Psoas muscle (tissue), 8 donors: ENCODE data around the gene PTPRQ. TPM values are rescaled to one million over a fixed set of nuclear protein-coding genes. Genes with fewer than 3 reads are reported as not detected.
A peak's percentile ranks its signal among the peaks of the same experiment; 100 is the strongest.
"Not testable (repeated sequence)": the region's sequence is repeated elsewhere in the genome, so short reads cannot be mapped to it uniquely, and the experiment has no call there.

Source experiments
- ATAC-seq, 4 donors: fragments of 200-7000 bp; cut with Tn5 transposase; one replicate each; pipeline ENCODE4 v1.9.1; 2020; ENCODE audit warnings: moderate library complexity in 3 of 4, mild to moderate bottlenecking in 2 of 4
- DNase-seq, 2 donors: peaks; one replicate each; pipeline ENCODE4 v3.0.0-alpha.2; 2020
- H3K27ac ChIP-seq: fragments of 200-600 bp; one replicate; pipeline ENCODE4 v1.8.0; 2022
- H3K27me3 ChIP-seq, 3 donors: fragments of 200-600 bp in 1 of 3; one replicate each; pipeline versions ENCODE4 v1.6.1 to v1.8.0; 2013 to 2022; ENCODE audit warnings: low read length in 2 of 3, mild to moderate bottlenecking in 2 of 3, moderate library complexity in 1 of 3; ENCODE audit not compliant: insufficient read depth in 3 of 3
- H3K36me3 ChIP-seq, 2 donors: fragments of 200-600 bp in 1 of 2; one replicate each; pipeline versions ENCODE4 v1.6.1 to v1.8.0; 2013 to 2022; ENCODE audit warnings: low read depth in 1 of 2, mild to moderate bottlenecking in 1 of 2, moderate library complexity in 1 of 2; ENCODE audit not compliant: insufficient read depth in 1 of 2
- H3K4me1 ChIP-seq: fragments of 200-600 bp; one replicate; pipeline ENCODE4 v1.8.0; 2022
- H3K4me3 ChIP-seq: fragments of 200-600 bp; one replicate; pipeline ENCODE4 v1.8.0; 2022; ENCODE audit warnings: mild to moderate bottlenecking
- H3K9me3 ChIP-seq: fragments of 200-600 bp; one replicate; pipeline ENCODE4 v1.8.0; 2022
- WGBS, 3 donors: extraction: QIAGEN DNeasy Blood & Tissue Kit; methylation state at CpG; one replicate each; pipeline versions ENCODE4 v1.1.6 to v1.1.7; 2013; 5-methylcytosine and 5-hydroxymethylcytosine counted together
- intact Hi-C, 2 donors: fragments of 100-400 bp; cut with DNase I; formaldehyde crosslinking; loops; one replicate each; pipeline versions ENCODE4 v1.11.0 to v1.14.2; 2022
- polyA plus RNA-seq, 3 donors: library from polyadenylated mRNA; stranded (reverse); fragments of 200-250 nt; gene quantifications; one replicate each; pipeline ENCODE4 v1.2.3, GENCODE V29; 2013
- total RNA-seq, 4 donors: library from RNA; stranded (reverse); fragmentation: NEBNext Ultra II Directional in 2 of 4; extraction: Animal tissue kit (Norgen Biotek cat#: 25700) in 2 of 4; gene quantifications; one replicate each; pipeline versions ENCODE4 v1.2.1 to v1.2.4, GENCODE V29; 2021 to 2023
- TF ChIP-seq, protein P1 (sequence below): fragments of 200-600 bp; IDR thresholded peaks from one replicate; pipeline ENCODE4 v1.8.0; 2022; ENCODE audit warnings: antibody characterized with exemption
- donor health status: healthy with polysubstance abuse.
- donor health status: DM: no; HTN: no; CAD: no; lungs with moderate emphysema.
- donor health status: Bipolar disorder and iron deficiency.
- donor health status: healthy.
- donor health status: DM: yes; HTN: yes; CAD: no.
- donor health status: DM: no; HTN: no; CAD: no.
- donor health status: DM: no; HTN: no; CAD: no.
- donor health status: DM: yes; HTN: yes; CAD: no.

PTPRQ gene
- total and polyA plus RNA-seq, 7 donors = 0.04 to 1.8 (median 0.91) TPM

DNA sequence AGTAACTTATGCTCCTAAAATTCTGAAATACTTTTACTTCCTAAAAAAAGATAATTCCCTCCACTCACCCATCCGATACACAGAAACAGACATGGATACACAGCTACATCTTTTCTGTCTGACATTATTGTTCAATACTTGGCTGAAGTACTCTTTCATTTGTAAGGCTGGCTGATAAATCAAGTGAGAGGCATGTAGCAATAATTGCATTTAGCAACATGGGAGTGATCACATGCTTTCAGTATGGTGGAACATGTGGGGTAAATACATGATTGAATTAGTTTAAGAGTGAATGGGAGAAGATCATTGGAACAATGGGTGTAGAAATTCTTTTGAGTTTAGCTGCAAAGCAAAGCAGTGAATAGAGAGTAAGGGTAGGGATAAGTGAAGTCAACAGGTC is 25.6 kb downstream of the PTPRQ start:
- intact Hi-C loops = loop anchor here in 1 of 2 donors (5.0 kb wide), 1 partner anchor 248 kb away; the partner anchor contains the start of gene MYF5
- WGBS, 3 donors = 90 to 95% (median 95%) methylated on average over 1 of the region's 1 CpG
- no peaks in the 10 kb centered on the region for H3K36me3 ChIP-seq
- ATAC-seq = no peak
- no peak overlapping the region for H3K27ac ChIP-seq
- TF ChIP-seq, protein P1, sequence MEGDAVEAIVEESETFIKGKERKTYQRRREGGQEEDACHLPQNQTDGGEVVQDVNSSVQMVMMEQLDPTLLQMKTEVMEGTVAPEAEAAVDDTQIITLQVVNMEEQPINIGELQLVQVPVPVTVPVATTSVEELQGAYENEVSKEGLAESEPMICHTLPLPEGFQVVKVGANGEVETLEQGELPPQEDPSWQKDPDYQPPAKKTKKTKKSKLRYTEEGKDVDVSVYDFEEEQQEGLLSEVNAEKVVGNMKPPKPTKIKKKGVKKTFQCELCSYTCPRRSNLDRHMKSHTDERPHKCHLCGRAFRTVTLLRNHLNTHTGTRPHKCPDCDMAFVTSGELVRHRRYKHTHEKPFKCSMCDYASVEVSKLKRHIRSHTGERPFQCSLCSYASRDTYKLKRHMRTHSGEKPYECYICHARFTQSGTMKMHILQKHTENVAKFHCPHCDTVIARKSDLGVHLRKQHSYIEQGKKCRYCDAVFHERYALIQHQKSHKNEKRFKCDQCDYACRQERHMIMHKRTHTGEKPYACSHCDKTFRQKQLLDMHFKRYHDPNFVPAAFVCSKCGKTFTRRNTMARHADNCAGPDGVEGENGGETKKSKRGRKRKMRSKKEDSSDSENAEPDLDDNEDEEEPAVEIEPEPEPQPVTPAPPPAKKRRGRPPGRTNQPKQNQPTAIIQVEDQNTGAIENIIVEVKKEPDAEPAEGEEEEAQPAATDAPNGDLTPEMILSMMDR = no peak
- H3K9me3 ChIP-seq = no peaks in the 10 kb centered on the region
- H3K4me1 ChIP-seq = peaks cover 5% of the 10 kb centered on the region
- no peak overlapping the region for H3K4me3 ChIP-seq
- H3K27me3 ChIP-seq = no peaks in the 10 kb centered on the region
- DNase-seq = no peak

DNA sequence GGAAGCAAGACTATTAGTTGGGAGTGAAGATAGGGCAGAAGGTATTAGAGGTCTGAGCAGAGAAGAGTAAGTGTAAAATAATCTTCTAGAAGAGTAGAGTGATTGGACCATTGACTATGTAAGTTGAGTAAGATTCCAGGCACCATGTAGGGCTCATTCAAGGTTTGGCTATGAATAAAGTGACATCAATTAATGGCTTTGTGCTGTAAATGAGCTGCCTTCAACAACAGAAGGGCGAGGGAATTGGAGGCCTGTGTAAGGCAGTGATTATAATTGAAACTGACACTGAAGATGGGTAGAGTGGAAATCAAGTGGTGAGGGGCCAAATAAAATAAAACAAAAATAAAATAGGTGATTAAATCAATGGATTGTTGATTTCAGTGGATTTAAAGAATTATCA is 26.4 kb downstream of the PTPRQ start:
- H3K9me3 ChIP-seq = no peaks in the 10 kb centered on the region
- H3K4me3 ChIP-seq = no peak overlapping the region
- H3K4me1 ChIP-seq = peaks cover 5% of the 10 kb centered on the region
- no peak overlapping the region for H3K27ac ChIP-seq
- H3K36me3 ChIP-seq = no peaks in the 10 kb centered on the region
- TF ChIP-seq, protein P1 = no peak
- DNase-seq (no peak), ATAC-seq (no peak)
- 84 to 97% (median 95%) methylated on average over 1 of the region's 1 CpG for WGBS, 3 donors
- H3K27me3 ChIP-seq = no peaks in the 10 kb centered on the region
- intact Hi-C loops = loop anchor here in 1 of 2 donors (5.0 kb wide), 1 partner anchor 247 kb away; the partner anchor contains the start of gene MYF5

DNA sequence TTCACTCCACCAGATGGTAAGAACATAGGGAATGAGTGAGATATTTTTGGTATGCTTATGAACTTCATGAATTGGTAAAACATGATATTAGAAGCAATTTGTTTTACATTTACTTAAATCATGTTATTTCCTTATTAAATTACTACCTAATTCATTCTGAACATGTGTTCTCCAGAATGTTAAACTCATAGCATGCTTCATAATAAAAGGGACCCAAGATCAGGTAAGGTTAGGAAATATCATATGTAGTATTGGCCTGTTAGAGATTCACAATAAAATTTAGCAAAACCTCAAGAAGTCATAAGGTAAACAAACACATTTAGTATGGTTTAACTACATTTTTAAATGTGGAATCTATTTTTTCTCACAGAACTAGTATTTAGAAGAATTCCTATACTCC is 28.2 kb downstream of the PTPRQ start:
- H3K9me3 ChIP-seq = no peaks in the 10 kb centered on the region
- no peaks in the 10 kb centered on the region for H3K27me3 ChIP-seq
- peaks cover 5% of the 10 kb centered on the region for H3K4me1 ChIP-seq
- intact Hi-C loops = loop anchor here (2.0 to 5.0 kb wide), 4 partner anchors 243 to 295 kb away; partner anchors contain the start of gene MYF5 (in 1 of the 2)
- no peaks in the 10 kb centered on the region for H3K36me3 ChIP-seq
- DNase-seq (no peak), ATAC-seq (no peak)
- no peak overlapping the region for H3K27ac ChIP-seq
- TF ChIP-seq, protein P1 = no peak
- no peak overlapping the region for H3K4me3 ChIP-seq

DNA sequence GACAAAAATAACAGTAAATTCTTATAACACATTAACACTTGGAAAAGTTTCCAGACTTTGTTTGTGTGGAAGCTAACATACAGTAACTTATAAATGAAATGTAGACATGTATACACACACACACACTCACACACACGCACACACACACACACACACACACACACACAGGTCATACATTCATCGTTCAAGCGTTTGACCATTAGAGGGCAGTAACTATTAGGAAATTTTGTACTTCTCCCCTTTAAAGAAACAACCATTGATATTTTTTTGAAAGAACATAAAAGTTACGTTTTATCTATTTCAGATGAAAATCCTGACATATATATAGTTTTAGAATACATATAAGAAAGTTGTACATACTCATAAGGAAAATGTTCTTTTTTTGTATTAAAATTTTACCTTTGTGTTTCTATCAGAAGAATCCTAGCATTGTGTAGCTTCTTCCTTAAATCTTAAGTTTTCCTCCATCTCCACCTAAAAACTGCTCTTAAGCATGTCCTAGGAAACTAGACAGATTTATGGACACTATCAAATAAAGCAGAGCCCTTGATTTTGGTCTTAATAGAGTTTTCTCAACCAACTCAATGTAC is 29.0 kb downstream of the PTPRQ start:
- DNase-seq (peak in 1 of 2 donors; percentile 43), ATAC-seq (peak; percentile 67 to 93 (median 79))
- no peak overlapping the region for H3K4me3 ChIP-seq
- no peaks in the 10 kb centered on the region for H3K27me3 ChIP-seq
- WGBS, 3 donors = 4 to 7% (median 6%) methylated on average over 4 of the region's 4 CpGs
- intact Hi-C loops = loop anchor here (2.0 to 5.0 kb wide), 4 partner anchors 242 to 294 kb away; partner anchors contain the start of gene MYF5 (in 1 of the 2)
- H3K4me1 ChIP-seq = peaks cover 5% of the 10 kb centered on the region
- H3K9me3 ChIP-seq = no peaks in the 10 kb centered on the region
- H3K36me3 ChIP-seq = no peaks in the 10 kb centered on the region
- TF ChIP-seq, protein P1 = peak; percentile 40
- H3K27ac ChIP-seq = no peak overlapping the region

DNA sequence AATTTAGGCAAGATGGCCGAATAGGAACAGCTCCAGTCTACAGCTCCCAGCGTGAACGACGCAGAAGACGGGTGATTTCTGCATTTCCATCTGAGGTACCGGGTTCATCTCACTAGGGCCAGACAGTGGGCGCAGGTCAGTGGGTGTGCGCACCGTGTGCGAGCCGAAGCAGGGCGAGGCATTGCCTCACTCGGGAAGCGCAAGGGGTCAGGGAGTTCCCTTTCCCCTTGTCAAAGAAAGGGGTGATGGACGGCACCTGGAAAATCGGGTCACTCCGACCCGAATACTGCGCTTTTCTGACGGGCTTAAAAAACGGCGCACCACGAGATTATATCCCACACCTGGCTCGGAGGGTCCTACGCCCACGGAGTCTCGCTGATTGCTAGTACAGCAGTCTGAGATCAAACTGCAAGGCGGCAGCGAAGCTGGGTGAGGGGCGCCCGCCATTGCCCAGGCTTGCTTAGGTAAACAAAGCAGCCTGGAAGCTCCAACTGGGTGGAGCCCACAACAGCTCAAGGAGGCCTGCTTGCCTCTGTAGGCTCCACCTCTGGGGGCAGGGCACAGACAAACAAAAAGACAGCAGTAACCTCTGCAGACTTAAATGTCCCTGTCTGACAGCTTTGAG is 33.6 kb downstream of the PTPRQ start:
- intact Hi-C loops = not testable (repeated sequence)

More for the DNA sequence above, 33.6 kb downstream of the PTPRQ start:
- not testable (repeated sequence) for H3K27ac ChIP-seq, DNase-seq, H3K27me3 ChIP-seq, H3K9me3 ChIP-seq, ATAC-seq, H3K36me3 ChIP-seq, H3K4me3 ChIP-seq, H3K4me1 ChIP-seq
- WGBS, 3 donors = 93 to 96% (median 95%) methylated on average over 31 of the region's 31 CpGs
